ENCODE measurements around the gene SHISA8. TPM values are rescaled to one million over a fixed set of nuclear protein-coding genes. Genes with fewer than 3 reads are reported as not detected.

SHISA8 gene
- polyA plus RNA-seq, 1 experiment = not detected

- ChIA-PET CTCF (no interaction called here), POLR2A (no interaction called here)
- DNase-seq (ENCODE audit: low read depth, low spot score) = no peak
Observed at GRCh38 chr22:41904450-41905410, 10.1 kb downstream of the SHISA8 start.

GRCh38 chr22:41902932-41903421 lies 11.9 kb downstream of the SHISA8 start:
- no peaks in the 10 kb centered on the region; the same call in 1 of the 2 replicates for H3K9me3 ChIP-seq (ENCODE audit: control insufficient read depth, insufficient read depth, low read length)
- POLR2A ChIA-PET = no interaction called here

More at GRCh38 chr22:41904450-41905410, 10.1 kb downstream of the SHISA8 start:
- Histone ChIP-seq H3K4me3 (ENCODE audit: low read depth, low read length) (no peak overlapping the region), H3K27me3 (ENCODE audit: control insufficient read depth, insufficient read depth, low read length) (peaks cover 9% of the 10 kb centered on the region), H3K27ac (ENCODE audit: low read depth, low read length) (no peak overlapping the region), H3K9me3 (ENCODE audit: control insufficient read depth, insufficient read depth, low read length) (no peaks in the 10 kb centered on the region; the same call in 1 of the 2 replicates)
- no peak for TF ChIP-seq CTCF (IDR thresholded peaks at IDR 0.05; ENCODE audit: low read depth, low read length)

DNA sequence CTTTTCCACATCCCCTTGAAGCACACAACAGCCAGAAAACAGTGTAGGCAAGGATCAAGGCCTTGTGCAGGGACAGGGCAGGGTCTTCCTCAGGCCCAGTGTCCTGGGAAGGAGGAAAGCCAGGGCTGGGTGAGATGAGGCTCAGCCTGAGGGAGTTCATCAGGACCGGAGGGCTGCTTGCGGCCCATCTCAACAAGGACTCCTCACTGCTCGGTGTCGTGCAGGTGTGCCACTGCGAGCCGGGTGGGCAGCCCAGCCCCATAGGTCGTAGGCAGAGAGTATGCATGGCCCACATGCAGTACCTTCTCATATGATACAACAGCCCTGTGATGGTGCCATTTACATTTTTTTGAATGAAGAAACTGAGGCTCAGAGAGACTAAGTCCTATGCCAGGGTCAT lies 12.9 kb downstream of the SHISA8 start:
- no peak overlapping the region for H3K4me3 ChIP-seq (ENCODE audit: low read depth, low read length)
- H3K27me3 ChIP-seq (ENCODE audit: control insufficient read depth, insufficient read depth, low read length) = no peaks in the 10 kb centered on the region
- ChIA-PET POLR2A (no interaction called here), CTCF (no interaction called here)
- DNase-seq (ENCODE audit: low read depth, low spot score) = no peak
- TF ChIP-seq CTCF (IDR thresholded peaks at IDR 0.05; ENCODE audit: low read depth, low read length) = no peak
- no peak overlapping the region for H3K27ac ChIP-seq (ENCODE audit: low read depth, low read length)
- no peaks in the 10 kb centered on the region; the same call in 1 of the 2 replicates for H3K9me3 ChIP-seq (ENCODE audit: control insufficient read depth, insufficient read depth, low read length)

More at GRCh38 chr22:41902932-41903421, 11.9 kb downstream of the SHISA8 start:
- TF ChIP-seq CTCF (IDR thresholded peaks at IDR 0.05; ENCODE audit: low read depth, low read length) = no peak
- no peak overlapping the region for H3K27ac ChIP-seq (ENCODE audit: low read depth, low read length)
- H3K27me3 ChIP-seq (ENCODE audit: control insufficient read depth, insufficient read depth, low read length) = no peaks in the 10 kb centered on the region
- CTCF ChIA-PET = interaction anchor here (1.1 to 1.3 kb wide), 2 partner anchors 157 to 205 kb away, joined by 3 to 5 read pairs; no protein-coding TSS in a partner anchor
- no peak for DNase-seq (ENCODE audit: low read depth, low spot score)
- no peak overlapping the region for H3K4me3 ChIP-seq (ENCODE audit: low read depth, low read length)

DNA sequence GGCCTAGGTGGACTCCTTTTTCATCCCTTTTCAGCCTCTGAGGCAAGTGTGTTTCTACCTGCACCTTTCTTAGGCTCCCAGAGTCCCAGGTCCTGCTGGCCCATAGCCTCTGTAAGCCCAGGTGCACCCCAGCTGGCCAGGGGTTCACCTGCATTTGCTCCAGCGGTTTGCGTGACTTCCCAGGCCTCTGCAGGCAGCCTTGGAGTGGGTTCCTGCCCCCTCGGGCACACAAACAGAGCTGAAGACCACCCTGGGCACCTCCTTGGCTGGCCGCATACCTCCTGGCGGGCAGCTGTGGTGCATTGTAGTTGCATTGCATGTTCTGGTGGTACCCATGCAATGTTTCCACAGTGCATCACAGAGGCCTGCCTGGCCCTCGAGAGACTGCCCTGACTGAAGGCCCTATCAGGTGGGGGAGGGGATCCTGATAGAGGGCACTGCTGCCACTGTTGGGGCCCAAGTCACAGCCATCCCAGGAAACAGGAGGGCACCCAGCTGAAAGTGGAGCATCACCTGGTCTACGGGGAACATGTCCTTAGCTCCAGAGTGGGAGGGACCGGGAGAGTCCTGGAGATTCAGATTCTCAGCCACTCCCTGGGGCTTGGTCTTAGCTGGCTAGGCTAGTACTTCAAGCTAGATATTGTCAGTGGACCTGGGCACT lies 14.1 kb downstream of the SHISA8 start:
- no peak overlapping the region for H3K4me3 ChIP-seq (ENCODE audit: low read depth, low read length)
- DNase-seq (ENCODE audit: low read depth, low spot score) = no peak
- no peaks in the 10 kb centered on the region for H3K27me3 ChIP-seq (ENCODE audit: control insufficient read depth, insufficient read depth, low read length)
- TF ChIP-seq CTCF (IDR thresholded peaks at IDR 0.05; ENCODE audit: low read depth, low read length) = no peak
- CTCF ChIA-PET = no interaction called here
- no peak overlapping the region for H3K27ac ChIP-seq (ENCODE audit: low read depth, low read length)
- no peaks in the 10 kb centered on the region; the same call in 1 of the 2 replicates for H3K9me3 ChIP-seq (ENCODE audit: control insufficient read depth, insufficient read depth, low read length)
- POLR2A ChIA-PET = no interaction called here
